NCI-H526 (cell line): ENCODE measurements around the gene SLCO4A1.
"Not testable (repeated sequence)": the region's sequence is repeated elsewhere in the genome, so short reads cannot be mapped to it uniquely, and the experiment has no call there.

Experiments used
- DNase-seq, 2 experiments: peaks; one replicate each; lab custom pipeline; 2025; lab: John Stamatoyannopoulos, UW

SLCO4A1 gene

GRCh38 chr20:62666736-62667529, 24.6 kb downstream of the SLCO4A1 start:
- DNase-seq = peak in 1 of 2 experiments; percentile 26

DNA sequence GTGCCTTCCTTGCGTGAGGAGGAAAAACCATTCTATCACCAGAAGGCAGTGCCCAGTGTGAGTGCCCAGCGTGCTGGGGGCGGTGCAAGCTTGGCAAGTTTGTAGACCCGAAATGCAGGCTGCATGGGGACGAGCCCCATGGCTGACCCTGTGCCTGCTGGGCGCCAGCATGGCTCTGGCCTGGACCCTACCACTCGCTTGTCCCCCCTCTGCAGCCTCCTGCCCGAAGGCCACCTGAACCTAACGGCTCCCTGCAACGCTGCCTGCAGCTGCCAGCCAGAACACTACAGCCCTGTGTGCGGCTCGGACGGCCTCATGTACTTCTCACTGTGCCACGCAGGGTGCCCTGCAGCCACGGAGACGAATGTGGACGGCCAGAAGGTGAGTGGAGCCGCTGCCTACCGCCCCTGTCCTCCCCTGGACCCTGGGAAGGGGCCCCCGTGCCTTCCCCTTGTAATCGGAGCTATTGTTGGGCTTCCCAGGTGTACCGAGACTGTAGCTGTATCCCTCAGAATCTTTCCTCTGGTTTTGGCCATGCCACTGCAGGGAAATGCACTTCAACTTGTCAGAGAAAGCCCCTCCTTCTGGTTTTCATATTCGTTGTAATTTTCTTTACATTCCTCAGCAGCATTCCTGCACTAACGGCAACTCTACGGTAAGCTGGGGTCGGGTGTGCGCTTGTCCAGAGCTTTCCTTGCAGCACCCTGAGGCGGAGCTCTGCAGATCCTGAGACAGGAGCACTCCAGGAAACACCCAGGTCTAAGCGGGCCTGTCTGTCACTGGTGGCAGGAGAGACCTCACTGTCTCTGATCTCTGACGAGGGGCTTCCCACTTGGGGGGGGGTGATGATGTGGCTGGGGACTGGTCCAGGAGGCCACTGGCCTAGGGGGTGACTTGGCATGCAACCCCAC, 25.5 kb downstream of the SLCO4A1 start:
- DNase-seq = no peak

GRCh38 chr20:62668441-62669027, 26.2 kb downstream of the SLCO4A1 start:
- peak; percentile 67 to 91 for DNase-seq

DNA sequence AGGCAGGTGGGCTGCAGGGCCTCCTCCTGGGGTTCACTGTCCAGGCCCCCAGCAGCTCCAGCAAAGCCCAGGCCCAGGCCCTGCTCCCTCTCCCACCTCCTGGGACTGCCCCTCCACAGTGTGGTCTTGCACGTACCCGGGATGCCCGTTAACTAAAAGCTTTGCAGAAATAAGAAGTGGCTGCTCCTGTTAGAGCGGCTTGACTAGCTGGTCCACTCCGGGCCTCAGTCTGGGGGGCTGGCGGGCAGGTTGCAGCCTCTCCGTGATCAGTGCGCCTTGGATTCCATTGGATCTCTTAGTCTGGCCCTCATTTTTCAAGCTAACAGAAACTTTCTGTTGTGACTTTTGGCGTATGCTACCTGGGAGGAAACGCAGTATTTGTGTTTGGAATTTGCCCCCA, 26.9 kb downstream of the SLCO4A1 start:
- DNase-seq = no peak

DNA sequence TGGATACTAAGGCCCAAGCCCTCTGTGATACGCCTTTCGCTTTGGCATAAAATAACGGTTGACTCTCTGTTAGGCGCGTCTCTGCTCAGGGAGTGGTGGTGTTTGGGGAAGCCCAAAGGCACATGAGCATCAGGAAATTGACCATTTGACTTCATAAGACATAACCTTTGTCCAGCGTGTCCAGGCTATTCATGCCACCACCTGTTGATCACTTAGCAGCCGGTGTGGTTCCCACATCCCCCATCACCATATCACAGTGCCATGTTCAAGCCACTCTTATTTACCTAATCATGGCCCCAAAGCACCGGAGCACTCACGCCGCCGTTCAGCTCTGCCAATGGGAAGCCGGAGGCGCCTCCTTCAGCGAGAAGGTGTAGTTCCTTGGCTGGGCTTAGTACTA, 27.9 kb downstream of the SLCO4A1 start:
- no peak for DNase-seq

- no peak for DNase-seq
These were observed 28.7 kb downstream of the SLCO4A1 start for GRCh38 chr20:62670998-62671397.

DNA sequence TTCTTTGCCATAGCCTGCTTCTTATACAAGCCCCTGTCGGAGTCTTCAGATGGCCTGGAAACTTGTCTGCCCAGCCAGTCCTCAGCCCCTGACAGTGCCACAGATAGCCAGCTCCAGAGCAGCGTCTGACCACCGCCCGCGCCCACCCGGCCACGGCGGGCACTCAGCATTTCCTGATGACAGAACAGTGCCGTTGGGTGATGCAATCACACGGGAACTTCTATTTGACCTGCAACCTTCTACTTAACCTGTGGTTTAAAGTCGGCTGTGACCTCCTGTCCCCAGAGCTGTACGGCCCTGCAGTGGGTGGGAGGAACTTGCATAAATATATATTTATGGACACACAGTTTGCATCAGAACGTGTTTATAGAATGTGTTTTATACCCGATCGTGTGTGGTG, 29.5 kb downstream of the SLCO4A1 start:
- DNase-seq = no peak

DNA sequence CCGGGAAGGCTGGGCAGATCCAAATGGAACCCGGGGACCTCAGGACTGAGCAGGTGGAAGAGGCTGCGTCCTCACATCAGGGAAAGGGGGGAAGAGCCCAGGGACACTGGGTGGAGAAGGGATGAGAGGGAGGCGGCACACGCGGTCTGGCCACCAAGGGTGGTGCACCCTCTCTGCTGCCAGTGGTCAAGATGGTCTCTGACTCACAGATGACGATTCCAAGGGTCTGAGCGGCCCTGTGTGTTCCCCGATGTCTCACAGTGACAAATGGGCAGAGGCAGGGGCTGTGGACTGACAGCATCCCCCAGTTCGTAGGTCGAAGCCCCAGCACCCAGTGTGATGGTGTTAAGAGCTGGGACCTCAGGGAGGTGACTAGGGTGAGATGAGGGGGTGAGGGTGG, 32.1 kb downstream of the SLCO4A1 start:
- no peak for DNase-seq

GRCh38 chr20:62675156-62675876, 33.0 kb downstream of the SLCO4A1 start:
- DNase-seq = no peak

DNA sequence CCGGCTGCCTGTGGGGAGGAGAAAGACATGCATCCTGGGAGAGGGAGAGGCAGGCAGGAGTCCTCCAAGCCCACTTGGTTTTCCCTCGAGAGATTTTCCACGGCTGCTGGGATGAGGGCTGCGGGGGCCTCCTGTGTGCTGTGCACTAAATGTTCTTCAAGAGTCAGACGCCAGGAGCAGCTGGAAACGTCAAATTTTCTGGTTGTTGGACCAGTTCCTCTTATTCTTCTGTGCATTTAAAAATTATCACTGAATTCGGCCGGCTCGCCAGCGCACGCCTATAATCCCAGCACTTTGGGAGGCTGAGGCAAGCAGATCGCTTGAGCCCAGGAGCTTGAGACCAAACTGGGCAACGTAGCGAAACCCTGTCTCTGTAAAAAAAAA, 33.6 kb downstream of the SLCO4A1 start:
- no peak for DNase-seq

DNA sequence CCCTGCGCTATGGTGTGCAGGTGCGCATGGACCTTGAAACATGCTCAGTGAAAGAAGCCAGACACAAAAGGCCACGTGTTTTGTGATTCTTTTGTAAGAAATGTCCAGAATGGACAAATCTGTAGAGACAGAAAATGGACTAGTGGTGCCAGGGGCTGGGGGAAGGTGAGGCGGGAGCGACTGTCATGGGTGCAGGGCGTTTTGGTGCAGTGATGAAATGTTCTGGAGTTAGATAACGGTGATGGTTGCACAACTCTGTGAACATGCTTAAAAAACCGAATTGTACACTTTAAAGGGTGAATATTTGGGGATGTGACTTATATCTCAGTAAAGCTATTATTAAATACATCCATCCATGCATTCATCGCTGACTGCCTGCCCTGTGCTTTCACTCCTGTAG, 34.7 kb downstream of the SLCO4A1 start:
- DNase-seq = no peak

DNA sequence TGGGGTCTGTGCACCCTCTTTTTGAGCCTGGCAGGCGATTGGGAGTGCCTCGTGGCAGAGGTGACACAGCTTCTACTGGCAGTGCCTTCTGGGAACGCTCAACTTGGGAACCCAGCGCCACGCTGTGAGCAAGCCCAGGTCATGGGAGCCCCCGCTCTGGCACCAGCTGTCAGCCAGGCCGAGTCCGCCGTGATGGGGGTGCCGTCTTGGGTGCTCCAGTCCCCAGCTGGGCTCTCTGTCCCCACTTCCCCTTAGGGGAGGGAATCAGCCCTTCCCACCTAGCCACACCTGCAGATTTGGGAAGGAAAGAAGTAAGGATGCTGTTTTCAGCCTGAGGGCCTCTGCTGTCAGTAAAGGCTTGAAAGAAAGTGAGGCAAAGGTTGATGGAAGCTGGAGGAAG, 35.4 kb downstream of the SLCO4A1 start:
- no peak for DNase-seq

DNA sequence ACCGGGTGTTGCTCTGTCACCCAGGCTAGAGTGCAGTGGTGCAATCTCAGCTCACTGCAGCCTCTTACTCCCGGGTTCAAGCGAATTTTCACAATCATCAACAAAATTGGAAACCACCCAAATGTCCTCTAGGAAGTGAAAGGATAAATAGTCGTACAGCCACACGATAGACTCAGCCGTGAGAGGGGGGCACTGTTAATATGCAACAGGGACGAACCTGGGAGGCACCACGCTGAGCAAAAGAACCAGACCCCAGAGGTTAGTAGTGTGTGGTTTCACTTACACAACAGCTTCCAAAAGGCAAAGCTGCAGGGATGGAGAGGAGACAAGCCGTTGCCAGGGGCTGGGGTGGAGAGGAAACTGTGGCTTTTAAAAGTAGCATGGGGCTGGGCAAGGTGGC, 36.2 kb downstream of the SLCO4A1 start:
- DNase-seq = no peak

GRCh38 chr20:62679978-62680589, 37.8 kb downstream of the SLCO4A1 start:
- DNase-seq = no peak

DNA sequence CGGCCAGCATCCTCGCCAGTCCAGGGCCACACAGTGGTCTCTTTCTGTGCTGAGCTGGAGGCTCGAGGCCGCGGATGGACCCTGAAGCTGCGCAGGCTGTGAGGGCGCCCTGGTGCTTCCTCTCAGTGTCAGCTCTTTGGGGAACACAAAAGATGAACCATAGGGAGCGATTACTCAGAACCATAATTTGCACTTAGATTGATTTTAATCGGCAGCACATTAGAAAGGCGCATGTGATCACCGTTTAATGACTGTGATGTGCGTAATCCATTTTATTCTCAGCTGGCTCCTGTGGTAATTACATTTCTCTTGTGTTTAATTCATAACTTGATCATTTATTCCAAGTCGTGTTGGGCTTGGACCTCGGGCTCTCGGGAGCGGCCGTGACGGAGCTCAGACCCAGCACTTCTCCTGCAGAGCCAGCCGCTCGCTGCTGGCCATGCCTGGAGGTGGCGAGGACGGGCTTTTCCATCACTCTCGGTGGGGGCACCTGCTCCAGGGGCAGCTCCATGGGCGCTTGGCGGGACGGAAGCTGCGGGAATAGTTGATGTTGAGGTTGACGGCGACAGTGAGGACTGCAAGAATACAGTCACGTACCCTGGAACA, 40.7 kb downstream of the SLCO4A1 start:
- no peak for DNase-seq

GRCh38 chr20:62683660-62684322, 41.5 kb downstream of the SLCO4A1 start:
- not testable (repeated sequence) for DNase-seq

GRCh38 chr20:62684981-62685380, 42.7 kb downstream of the SLCO4A1 start:
- DNase-seq = peak in 1 of 2 experiments; percentile 70

DNA sequence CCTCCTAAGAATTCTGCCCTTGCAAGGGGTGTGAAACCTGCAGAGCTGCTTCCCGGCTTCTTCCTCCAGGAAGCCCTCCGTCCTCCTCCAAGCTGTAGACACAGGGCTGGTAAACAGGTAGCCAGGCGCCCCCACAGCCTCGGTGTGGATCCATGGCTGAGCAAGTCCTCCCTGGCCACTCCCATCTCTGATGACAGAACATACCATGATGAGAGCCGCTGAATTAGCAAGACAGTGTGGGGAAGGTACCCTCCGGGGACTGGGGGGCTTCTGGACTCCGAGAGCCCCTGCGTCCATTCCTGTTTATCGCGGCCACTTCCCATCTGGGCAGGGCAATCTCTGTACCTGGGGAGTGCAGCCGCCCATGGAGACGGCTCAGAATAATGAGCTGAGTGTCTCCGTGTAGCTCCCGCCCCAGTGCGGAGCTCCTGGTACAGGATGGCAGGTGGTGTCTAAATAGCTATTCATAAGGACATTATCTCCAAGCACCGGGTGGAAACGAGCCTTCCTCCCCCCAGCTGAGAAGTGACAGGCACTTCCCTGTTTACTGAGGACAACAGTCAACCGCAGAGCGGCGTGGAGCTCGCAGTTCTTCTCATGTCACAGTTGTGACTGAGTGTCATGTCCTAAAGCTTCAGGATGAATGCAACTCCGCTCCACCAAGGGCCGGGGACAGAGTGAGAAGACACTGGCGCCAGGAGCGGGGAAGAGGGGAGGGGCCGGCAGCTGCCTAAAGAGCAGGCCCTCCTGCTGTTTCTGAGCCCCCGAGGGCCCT, 43.7 kb downstream of the SLCO4A1 start:
- peak; percentile 94 to 96 for DNase-seq

DNA sequence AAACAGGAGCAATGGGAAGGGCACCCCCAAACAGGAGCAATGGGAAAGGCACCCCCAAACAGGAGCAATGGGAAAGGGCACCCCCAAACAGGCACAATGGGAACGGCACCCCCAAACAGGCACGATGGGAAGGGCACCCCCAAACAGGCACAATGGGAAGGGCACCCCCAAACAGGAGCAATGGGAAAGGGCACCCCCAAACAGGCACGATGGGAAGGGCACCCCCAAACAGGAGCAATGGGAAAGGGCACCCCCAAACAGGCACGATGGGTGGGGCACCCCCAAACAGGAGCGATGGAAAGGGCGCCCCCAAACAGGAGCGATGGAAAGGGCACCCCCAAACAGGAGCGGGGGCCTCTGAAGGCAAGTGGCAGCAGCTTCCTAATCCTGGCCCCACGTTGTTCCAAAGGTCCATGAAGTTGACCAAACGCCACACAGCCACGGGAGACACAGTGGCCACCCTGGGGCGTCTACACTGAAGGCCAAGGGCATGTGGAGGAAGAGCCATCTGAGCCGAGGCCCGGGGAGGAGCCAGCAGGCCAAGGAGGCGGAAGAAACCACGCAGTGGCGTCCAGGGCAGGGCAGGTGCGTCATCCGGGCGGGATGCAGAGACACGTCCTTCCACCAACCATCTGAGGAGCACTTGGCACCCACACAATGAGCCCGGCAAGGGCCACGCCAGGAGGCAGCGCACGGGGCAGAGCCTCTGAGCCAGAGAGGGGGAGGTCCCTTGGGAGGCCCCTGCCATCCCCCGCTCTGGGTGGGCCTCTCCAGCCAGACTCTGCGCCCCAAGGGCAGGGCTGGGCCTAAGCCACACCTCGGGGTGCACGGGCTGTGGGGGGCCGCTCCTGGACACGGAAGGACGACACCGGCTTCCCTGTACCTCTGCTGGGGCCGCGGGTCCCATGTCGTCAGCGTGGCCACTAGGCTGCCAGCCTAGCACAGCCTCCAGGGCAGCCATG, 44.8 kb downstream of the SLCO4A1 start:
- no peak for DNase-seq
